Astrocyte of the spinal cord (primary cell): ENCODE data around the gene DDX43.
"Not testable (repeated sequence)": the region's sequence is repeated elsewhere in the genome, so short reads cannot be mapped to it uniquely, and the experiment has no call there.

Source experiments
- DNase-seq: peaks from one replicate; pipeline ENCODE4 v3.0.0; 2011; ENCODE audit warnings: low read depth, low spot score
- H3K4me3 ChIP-seq: 2 replicates; pipeline ENCODE4 v1.5.1; 2011; ENCODE audit warnings: low read depth, mild to moderate bottlenecking, low read length, moderate library complexity
- in situ Hi-C: cut with HindIII; loops from 2 replicates; pipeline ENCODE4 v1.10.0; 2017; ENCODE audit warnings: low sequenced_read_pairs
- TF ChIP-seq, protein P1 (sequence below): IDR thresholded peaks from 2 replicates; pipeline ENCODE4 v1.5.1; 2012; ENCODE audit warnings: low read depth, mild to moderate bottlenecking, low read length, inconsistent platforms

Gene DDX43

DNA sequence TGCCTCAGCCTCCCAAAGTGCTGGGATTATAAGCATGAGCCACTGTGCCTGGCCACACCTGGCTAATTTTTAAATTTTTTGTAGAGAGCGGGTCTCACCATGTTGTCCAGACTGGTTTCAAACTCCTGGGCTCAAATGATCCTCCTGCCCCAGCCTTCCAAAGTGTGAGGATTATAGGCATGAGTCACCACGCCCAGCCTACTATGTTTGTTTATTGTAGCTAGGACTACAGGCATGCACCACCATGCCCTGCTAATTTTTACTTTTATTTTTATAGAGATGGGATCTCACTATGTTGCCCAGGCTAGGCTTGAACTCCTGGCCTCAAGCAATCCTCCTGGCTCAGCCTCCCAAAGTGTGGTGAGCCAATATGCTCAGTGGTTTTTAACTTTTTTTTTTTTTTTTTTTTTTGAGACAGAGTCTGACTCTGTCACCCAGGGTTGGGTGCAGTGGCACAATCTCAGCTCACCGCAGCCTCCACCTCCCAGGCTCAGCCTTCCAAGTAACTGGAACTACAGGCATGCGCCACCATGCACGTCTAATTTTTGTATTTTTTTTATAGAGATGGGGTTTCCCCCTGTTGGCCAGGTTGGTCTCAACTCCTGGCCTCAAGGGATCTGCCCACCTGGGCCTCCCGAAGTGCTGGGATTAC is 12.0 kb upstream of the DDX43 start:
- no peak overlapping the region for H3K4me3 ChIP-seq
- TF ChIP-seq, protein P1, sequence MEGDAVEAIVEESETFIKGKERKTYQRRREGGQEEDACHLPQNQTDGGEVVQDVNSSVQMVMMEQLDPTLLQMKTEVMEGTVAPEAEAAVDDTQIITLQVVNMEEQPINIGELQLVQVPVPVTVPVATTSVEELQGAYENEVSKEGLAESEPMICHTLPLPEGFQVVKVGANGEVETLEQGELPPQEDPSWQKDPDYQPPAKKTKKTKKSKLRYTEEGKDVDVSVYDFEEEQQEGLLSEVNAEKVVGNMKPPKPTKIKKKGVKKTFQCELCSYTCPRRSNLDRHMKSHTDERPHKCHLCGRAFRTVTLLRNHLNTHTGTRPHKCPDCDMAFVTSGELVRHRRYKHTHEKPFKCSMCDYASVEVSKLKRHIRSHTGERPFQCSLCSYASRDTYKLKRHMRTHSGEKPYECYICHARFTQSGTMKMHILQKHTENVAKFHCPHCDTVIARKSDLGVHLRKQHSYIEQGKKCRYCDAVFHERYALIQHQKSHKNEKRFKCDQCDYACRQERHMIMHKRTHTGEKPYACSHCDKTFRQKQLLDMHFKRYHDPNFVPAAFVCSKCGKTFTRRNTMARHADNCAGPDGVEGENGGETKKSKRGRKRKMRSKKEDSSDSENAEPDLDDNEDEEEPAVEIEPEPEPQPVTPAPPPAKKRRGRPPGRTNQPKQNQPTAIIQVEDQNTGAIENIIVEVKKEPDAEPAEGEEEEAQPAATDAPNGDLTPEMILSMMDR: no peak
- in situ Hi-C loops: no loop called here
- no peak for DNase-seq

DNA sequence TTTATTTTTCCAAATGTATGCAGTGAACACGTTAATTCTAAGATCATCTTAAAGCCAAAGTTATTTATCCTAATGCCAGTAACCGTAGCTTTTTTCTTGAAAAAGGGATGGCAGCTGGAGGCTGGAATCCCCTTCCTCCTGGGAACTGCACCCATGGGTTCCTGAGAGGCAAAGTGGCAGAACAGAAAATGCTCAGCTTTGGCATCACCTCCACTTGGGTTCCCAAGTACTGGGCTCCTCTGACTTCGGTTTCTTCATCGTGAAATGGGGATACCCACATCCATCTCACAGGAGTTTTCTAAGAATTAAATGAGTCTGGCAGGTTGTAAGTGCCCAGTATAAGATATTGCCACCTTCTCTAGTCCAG is 6.2 kb upstream of the DDX43 start:
- TF ChIP-seq, protein P1: no peak
- H3K4me3 ChIP-seq: peak overlapping the region; percentile 53
- in situ Hi-C loops: no loop called here
- no peak for DNase-seq

DNA sequence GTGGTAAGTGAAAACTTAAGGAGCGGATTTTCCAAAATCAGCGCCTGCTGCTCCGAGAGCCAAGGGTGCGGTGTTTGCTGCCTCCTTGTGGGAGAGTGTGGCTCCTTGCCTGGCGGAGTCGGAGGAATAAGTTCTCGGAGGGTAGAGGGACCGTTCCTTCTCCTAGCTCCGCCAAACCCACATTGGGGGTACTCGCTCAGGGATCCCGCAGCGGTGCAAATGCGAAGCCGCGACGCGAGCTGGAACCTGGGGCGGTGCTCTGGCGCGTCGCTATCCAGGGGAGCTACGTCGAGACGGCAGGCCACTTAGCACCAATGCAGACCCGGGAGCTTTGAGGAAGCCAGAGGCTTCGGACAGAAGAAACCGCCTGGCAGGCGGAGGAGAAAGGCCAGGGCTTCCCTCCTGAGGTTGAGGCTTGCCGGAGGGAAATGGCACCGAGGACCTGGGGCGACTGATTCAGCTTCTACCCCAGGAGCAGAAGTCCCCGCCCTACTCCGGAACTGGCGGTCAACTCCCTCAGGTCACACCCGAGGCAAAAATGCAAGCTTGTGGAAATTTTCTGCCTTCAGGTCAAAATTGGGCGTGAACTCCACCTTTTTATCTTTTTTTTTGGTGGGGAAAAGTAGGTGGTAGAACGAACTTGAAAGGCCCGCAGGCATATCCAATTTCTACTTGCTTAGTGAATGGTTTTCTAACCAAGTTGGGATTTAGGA is 5.7 kb upstream of the DDX43 start:
- TF ChIP-seq, protein P1: peak; percentile 85
- in situ Hi-C loops: no loop called here
- DNase-seq: peak; percentile 64
- H3K4me3 ChIP-seq: peak overlapping the region; percentile 53

DNA sequence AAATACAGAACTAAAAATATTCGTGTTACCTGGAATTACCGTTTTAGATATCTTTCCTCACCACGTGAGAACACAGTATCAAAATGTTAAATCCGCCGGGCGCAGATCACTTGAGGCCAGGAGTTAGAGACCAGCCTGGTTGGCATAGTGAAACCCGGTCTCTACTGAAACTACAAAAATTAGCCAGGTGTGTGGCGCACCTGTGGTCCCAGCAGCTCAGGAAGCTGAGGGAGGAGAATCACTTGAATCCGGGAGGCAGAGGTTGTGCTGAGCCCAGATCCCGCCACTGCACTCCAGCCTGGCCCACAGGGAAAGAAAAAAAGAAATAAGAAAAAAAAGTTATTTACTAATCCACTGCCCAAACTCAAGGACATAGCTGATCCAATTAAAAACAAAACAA is 4.8 kb upstream of the DDX43 start:
- no peak overlapping the region for H3K4me3 ChIP-seq
- DNase-seq: no peak
- in situ Hi-C loops: no loop called here
- TF ChIP-seq, protein P1: no peak

DNA sequence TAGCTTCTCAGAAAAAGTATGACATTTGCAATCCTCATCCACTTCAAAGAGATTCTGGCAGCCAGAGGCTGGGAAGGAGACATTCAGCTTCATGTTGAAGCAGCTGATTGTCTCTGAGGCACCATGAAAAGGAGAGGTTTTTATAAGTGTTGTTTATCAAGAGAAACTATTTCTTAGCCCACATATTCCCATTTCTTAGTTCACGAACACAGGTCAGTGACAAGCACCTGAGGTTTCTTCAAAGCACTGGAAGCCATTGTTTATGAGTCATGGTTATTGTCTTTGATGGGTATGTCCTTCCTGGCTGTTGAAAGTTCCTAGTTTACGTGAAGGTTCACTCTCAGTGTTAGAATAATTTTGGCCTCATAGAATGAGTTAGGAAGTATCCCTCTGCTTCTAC is 3.0 kb upstream of the DDX43 start:
- TF ChIP-seq, protein P1: no peak
- in situ Hi-C loops: no loop called here
- H3K4me3 ChIP-seq: no peak overlapping the region
- DNase-seq: no peak

- in situ Hi-C loops, H3K4me3 ChIP-seq, DNase-seq: not testable (repeated sequence)
Observed at GRCh38 chr6:73392188-73392587, 2.4 kb upstream of the DDX43 start.

DNA sequence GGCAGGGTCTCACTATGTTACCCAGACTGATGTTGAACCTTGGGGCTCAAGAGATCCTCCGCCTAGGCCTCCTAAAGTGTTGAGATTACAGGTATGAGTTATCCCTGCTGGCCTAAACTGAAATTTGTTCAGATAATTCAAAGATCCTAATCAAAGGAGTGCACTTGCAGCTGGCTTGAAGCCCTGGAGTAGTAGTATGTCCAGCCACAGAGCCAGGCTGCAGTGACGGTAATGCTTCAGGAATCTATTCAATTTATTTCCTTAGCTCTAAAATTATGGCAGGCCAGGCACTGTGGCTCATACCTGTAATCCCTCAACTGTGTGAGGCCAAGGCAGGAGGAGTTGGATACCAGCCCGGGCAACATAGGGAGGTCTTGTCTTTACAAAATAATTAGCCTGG is 1.4 kb upstream of the DDX43 start:
- H3K4me3 ChIP-seq: no peak overlapping the region
- TF ChIP-seq, protein P1: no peak
- in situ Hi-C loops: no loop called here
- peak; percentile 8 for DNase-seq
